K562 (cell line): ENCODE data around the gene ETDB.

Experiments used
- ATF1 ChIP-seq, 2 experiments: fragments of 450-650 bp in 1 of 2; IDR thresholded peaks; 2 replicates each; pipeline ENCODE4 v1.6.1; 2016; ENCODE audit warnings: missing compliant biosample characterization in 1 of 2, missing genetic modification characterization in 1 of 2
- EZH2 ChIP-seq: IDR thresholded peaks from 2 replicates; pipeline ENCODE4 v1.6.1; 2012; ENCODE audit warnings: low read depth, mild to moderate bottlenecking, inconsistent platforms, low read length, borderline replicate concordance
- ZNF184 ChIP-seq: sonication (generic); formaldehyde crosslinking; IDR thresholded peaks from 2 replicates; pipeline ENCODE4 v1.5.0; 2020; ENCODE audit warnings: missing genetic modification reagents
- ZNF384 ChIP-seq: IDR thresholded peaks from 2 replicates; pipeline ENCODE4 v1.6.1; 2012; ENCODE audit warnings: low read depth, low read length, improper control_type of control experiment

- TF ChIP-seq EZH2 (no peak), ZNF384 (no peak), ZNF184 (no peak), ATF1 (CRISPR knock-in tag; IDR thresholded peaks at IDR 0.05) (no peak), ATF1 (tag; IDR thresholded peaks at IDR 0.05) (no peak)
Observed at GRCh38 chrX:135094726-135095125, 25.6 kb downstream of the ETDB start.
